RWPE1 (cell line): ENCODE data around the gene LIN7C.
A peak's percentile ranks its signal among the peaks of the same experiment; 100 is the strongest.

Source experiments
- CTCF ChIA-PET: fragments of 350-600 bp; sonication (Branson Sonifier 250); formaldehyde crosslinking; extraction: SDS; loops from one replicate; lab custom pipeline; 2021; lab: Yijun Ruan, JAX
- POLR2A ChIA-PET: fragments of 400-600 bp; formaldehyde crosslinking; extraction: SDS; loops from one replicate; lab custom pipeline; 2020; ENCODE audit warnings: antibody characterized with exemption; ENCODE audit not compliant: low non-redundant PET; lab: Yijun Ruan, JAX
- DNase-seq: peaks from one replicate; pipeline ENCODE4 v3.0.0; 2012; ENCODE audit warnings: low spot score
- H3K27ac ChIP-seq: fragments of 450-650 bp; 2 replicates; pipeline ENCODE4 v1.5.1; 2017
- TF ChIP-seq, protein P1 (sequence below): fragments of 450-650 bp; conservative IDR thresholded peaks from 2 replicates; pipeline ENCODE4 v1.5.1; 2017; ENCODE audit warnings: low read depth, mild to moderate bottlenecking

LIN7C gene

DNA sequence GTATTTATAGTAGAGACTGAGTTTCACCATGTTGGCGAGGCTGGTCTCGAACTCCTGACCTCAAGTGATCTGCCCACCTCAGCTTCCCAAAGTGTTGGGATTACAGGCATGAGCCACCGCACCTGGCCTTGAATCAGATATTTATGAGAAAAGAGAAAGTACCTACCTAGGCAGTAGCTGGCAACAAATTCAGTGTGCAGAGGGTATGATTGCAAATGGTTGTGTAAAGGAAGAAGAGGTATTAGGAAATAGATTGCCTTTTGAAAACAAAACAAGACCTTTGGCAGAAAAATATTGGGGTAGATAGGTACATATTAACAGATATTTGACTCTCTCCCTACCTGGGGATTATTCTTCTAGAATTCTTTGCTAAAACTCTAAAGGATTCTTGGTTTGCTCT is 38.5 kb upstream of the LIN7C start:
- ChIA-PET CTCF (interaction anchor here (0.6 kb wide), 1 partner anchor 154 kb away, joined by 7 read pairs; no protein-coding TSS in a partner anchor), POLR2A (interaction anchor here (0.7 kb wide), 1 partner anchor 504 kb away, joined by 6 read pairs; no protein-coding TSS in a partner anchor)
- H3K27ac ChIP-seq = no peak overlapping the region
- TF ChIP-seq, protein P1, sequence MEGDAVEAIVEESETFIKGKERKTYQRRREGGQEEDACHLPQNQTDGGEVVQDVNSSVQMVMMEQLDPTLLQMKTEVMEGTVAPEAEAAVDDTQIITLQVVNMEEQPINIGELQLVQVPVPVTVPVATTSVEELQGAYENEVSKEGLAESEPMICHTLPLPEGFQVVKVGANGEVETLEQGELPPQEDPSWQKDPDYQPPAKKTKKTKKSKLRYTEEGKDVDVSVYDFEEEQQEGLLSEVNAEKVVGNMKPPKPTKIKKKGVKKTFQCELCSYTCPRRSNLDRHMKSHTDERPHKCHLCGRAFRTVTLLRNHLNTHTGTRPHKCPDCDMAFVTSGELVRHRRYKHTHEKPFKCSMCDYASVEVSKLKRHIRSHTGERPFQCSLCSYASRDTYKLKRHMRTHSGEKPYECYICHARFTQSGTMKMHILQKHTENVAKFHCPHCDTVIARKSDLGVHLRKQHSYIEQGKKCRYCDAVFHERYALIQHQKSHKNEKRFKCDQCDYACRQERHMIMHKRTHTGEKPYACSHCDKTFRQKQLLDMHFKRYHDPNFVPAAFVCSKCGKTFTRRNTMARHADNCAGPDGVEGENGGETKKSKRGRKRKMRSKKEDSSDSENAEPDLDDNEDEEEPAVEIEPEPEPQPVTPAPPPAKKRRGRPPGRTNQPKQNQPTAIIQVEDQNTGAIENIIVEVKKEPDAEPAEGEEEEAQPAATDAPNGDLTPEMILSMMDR = no peak
- DNase-seq = no peak

DNA sequence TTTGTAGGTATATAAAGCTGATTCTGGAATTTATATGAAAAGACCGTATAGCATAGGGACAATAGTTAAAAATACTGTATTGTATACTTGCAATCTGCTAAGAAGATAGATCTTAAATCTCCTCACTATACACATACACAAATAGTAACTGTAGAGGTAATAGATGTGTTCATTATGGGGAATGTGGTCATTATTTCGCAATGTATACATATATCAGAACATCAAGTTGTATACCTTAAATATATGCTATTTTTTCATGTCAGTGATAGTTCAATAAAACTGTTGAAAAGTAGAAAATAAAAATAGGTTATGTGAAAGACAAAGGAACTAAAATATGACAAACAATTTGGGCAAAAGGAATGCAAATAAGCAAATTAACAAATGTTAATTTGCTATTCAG is 35.2 kb upstream of the LIN7C start:
- TF ChIP-seq, protein P1 = no peak
- H3K27ac ChIP-seq = no peak overlapping the region
- ChIA-PET POLR2A (no interaction called here), CTCF (no interaction called here)
- DNase-seq = no peak

DNA sequence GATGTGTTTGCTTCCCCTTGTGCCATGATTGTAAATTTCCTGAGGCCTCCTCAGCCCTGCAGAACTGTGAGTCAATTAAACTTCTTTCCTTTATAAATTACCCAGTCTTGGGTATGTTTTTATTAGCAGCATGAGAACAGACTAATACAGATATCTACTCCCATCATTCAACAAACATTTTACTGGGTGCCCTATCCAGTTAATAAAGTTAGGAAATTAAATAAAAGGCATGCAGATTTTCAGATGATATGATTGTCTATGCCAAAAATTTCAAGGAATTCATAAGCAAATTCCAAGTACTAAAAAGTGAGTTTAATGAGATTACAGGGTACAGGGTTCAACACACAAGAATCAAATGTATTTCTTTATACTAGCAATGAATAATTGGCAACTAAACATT is 33.5 kb upstream of the LIN7C start:
- CTCF ChIA-PET = interaction anchor here (0.7 kb wide), 1 partner anchor 1872 kb away, joined by 3 read pairs; no protein-coding TSS in a partner anchor
- POLR2A ChIA-PET = no interaction called here
- DNase-seq = no peak
- TF ChIP-seq, protein P1 = no peak
- no peak overlapping the region for H3K27ac ChIP-seq

DNA sequence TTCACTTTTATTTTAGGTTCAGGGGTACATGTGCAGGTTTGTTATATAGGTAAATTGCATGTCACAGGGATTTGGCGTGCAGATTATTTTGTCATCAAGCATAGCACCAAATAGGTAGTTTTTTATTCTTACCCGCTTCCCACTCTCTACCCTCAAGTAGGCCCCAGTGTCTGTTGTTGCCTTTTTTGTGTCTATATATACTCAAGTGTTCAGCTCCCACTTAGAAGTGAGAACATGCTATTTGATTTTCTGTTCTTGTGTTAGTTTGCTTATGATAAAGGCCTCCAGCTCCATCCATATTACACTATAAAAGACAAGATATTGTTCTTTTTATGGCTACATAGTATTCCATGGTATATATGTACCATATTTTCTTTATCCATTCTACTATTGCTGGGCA is 28.5 kb upstream of the LIN7C start:
- DNase-seq = no peak
- ChIA-PET CTCF (no interaction called here), POLR2A (no interaction called here)
- no peak overlapping the region for H3K27ac ChIP-seq
- TF ChIP-seq, protein P1 = no peak

DNA sequence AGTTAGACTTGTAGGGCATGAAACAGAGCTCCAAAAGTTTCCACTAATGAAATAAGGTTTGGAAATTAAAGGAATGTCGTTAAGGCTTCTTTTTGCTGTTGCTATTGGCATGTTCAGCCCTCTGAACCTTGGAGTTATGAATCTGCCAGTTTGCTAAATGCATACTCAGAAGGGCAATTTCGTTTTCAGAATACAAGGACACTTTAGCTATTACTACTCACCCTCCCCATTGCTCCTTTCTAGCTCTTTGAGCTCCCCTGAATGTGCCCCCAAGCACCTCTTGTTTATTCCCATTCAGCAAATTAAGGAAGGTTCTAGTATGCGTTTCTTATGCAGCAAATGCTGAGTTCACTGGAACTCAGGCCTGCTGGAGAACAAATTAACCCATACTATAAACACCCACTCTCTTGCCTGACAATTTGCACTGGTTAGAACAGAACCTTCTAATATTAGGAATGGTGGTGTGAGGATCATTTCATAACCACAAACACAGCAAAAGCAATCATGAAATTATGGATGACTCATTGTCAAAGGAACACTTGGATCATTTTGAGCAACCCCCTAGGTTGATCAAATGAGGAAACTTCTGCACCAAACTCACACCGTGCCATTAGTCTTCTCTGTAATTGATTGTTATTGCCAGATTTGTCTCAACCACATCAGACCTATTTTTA is 26.2 kb upstream of the LIN7C start:
- no peak for DNase-seq
- H3K27ac ChIP-seq = no peak overlapping the region
- ChIA-PET POLR2A (no interaction called here), CTCF (no interaction called here)
- TF ChIP-seq, protein P1 = no peak

DNA sequence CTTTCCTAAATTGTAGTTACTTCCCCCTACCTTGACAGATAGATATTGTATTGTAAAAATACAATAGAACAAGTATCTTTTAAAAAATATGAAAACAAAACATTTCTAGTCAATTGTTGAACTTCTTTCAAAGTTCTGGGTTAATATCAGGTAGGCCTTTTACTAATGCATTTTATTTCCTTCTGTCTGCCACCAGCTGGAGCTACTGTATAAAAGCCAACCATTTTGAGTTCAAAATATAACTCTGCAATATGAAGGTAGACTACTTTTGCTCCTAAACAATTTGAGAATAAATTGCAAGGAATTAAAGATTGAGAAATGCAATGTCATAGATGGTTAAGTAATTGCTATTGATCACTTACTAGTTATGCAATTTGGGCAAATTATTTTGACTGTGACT is 22.1 kb upstream of the LIN7C start:
- H3K27ac ChIP-seq = no peak overlapping the region

More for the DNA sequence above, 22.1 kb upstream of the LIN7C start:
- ChIA-PET CTCF (interaction anchor here (0.5 to 0.6 kb wide), 2 partner anchors 171 to 1187 kb away, joined by 3 read pairs; no protein-coding TSS in a partner anchor), POLR2A (no interaction called here)
- TF ChIP-seq, protein P1 = 0 out of 2 replicates have a peak, but pooled peaks have one; percentile 9
- no peak for DNase-seq
